Measurements from ENCODE around the gene HTRA3.
"Not testable (repeated sequence)": the region's sequence is repeated elsewhere in the genome, so short reads cannot be mapped to it uniquely, and the experiment has no call there.

HTRA3 gene

GRCh38 chr4:8343262-8343966 is 73.9 kb downstream of the HTRA3 start:
- DNase-seq (ENCODE audit: low read depth): no peak

GRCh38 chr4:8343967-8344331 is 74.4 kb downstream of the HTRA3 start:
- DNase-seq (ENCODE audit: low read depth): no peak

GRCh38 chr4:8344377-8344776 is 74.8 kb downstream of the HTRA3 start:
- no peak for DNase-seq (ENCODE audit: low read depth)

GRCh38 chr4:8345053-8345945 is 75.7 kb downstream of the HTRA3 start:
- no peak for DNase-seq (ENCODE audit: low read depth)

- DNase-seq (ENCODE audit: low read depth): no peak
These were observed 76.6 kb downstream of the HTRA3 start for GRCh38 chr4:8345946-8346814.

- no peak for DNase-seq (ENCODE audit: low read depth)
These were observed 77.5 kb downstream of the HTRA3 start for GRCh38 chr4:8346838-8347605.

GRCh38 chr4:8347660-8348059 is 78.1 kb downstream of the HTRA3 start:
- no peak for DNase-seq (ENCODE audit: low read depth)

- DNase-seq (ENCODE audit: low read depth): no peak
These were observed 78.5 kb downstream of the HTRA3 start for GRCh38 chr4:8348071-8348470.

- not testable (repeated sequence) for DNase-seq (ENCODE audit: low read depth)
These were observed 79.7 kb downstream of the HTRA3 start for GRCh38 chr4:8349236-8349635.

- no peak for DNase-seq (ENCODE audit: low read depth)
These were observed 80.2 kb downstream of the HTRA3 start for GRCh38 chr4:8349664-8350236.

- no peak for DNase-seq (ENCODE audit: low read depth)
These were observed 80.8 kb downstream of the HTRA3 start for GRCh38 chr4:8350352-8350751.

- DNase-seq (ENCODE audit: low read depth): no peak
These were observed 81.4 kb downstream of the HTRA3 start for GRCh38 chr4:8350841-8351461.

- no peak for DNase-seq (ENCODE audit: low read depth)
These were observed 82.4 kb downstream of the HTRA3 start for GRCh38 chr4:8351931-8352367.

- DNase-seq (ENCODE audit: low read depth): no peak
These were observed 83.0 kb downstream of the HTRA3 start for GRCh38 chr4:8352368-8353157.

GRCh38 chr4:8353158-8353669 is 83.7 kb downstream of the HTRA3 start:
- no peak for DNase-seq (ENCODE audit: low read depth)

GRCh38 chr4:8353912-8354453 is 84.4 kb downstream of the HTRA3 start:
- DNase-seq (ENCODE audit: low read depth): no peak

GRCh38 chr4:8355306-8355705 is 85.8 kb downstream of the HTRA3 start:
- no peak for DNase-seq (ENCODE audit: low read depth)

GRCh38 chr4:8355864-8356565 is 86.5 kb downstream of the HTRA3 start:
- DNase-seq (ENCODE audit: low read depth): no peak

Data from stimulated activated CD8-positive, alpha-beta memory T cell treated with anti-CD3 and anti-CD28 coated beads, Interleukin-12 subunit alpha, Interleukin-12 subunit beta, amount 100 ng/mL, for 1 hour (primary cell).